ENCODE measurements around the gene BAX. TPM values are rescaled to one million over a fixed set of nuclear protein-coding genes. Genes with fewer than 3 reads are reported as not detected.
A peak's percentile ranks its signal among the peaks of the same experiment; 100 is the strongest.
"Not testable (repeated sequence)": the region's sequence is repeated elsewhere in the genome, so short reads cannot be mapped to it uniquely, and the experiment has no call there.

Gene BAX
- total and polyA plus RNA-seq, 3 experiments from 2014 or later: 79.5 to 331 (median 315) TPM

DNA sequence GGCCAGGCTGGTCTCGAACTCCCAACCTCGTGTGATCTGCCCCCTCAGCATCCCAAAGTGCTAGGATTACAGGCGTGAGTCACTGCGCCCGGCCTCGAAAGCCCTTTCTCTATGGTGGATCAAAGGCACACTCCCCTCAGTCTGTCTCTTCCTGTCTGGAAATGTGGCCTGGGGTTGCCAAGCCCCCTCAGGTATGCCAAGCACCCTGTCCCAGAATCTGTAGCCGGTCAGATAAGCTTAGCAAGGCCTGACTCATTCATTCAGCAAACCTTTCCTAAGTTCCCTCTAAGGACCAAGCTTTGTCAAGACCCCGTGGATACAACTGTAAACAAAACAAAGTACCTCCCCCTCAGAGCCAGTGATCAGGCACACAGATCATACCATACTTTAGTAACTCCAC, 40.5 kb upstream of the BAX start:
- POLR2A ChIA-PET: no interaction called here
- Histone ChIP-seq H3K27ac (ENCODE audit: low read depth, low read length) (no peak overlapping the region), H3K27me3 (ENCODE audit: insufficient read depth, low read length, poor library complexity, severe bottlenecking) (no peaks in the 10 kb centered on the region), H3K4me1 (ENCODE audit: insufficient read depth, low read length) (no peaks in the 10 kb centered on the region), H3K4me3 (ENCODE audit: low read length) (no peak overlapping the region), H3K9me3 (ENCODE audit: low read length) (no peaks in the 10 kb centered on the region), H3K36me3 (ENCODE audit: insufficient read depth, low read length) (peaks cover 45% of the 10 kb centered on the region)
- Mint-ChIP-seq H3K36me3 (peaks cover 8 to 72% (median 23%) of the 10 kb centered on the region in 3 donors), H3K27ac (peak overlapping the region in 1 of 8 donors; percentile 49), H3K4me1 (no peaks in the 10 kb centered on the region), H3K9me3 (peaks cover 0 to 2% (median 0%) of the 10 kb centered on the region in 5 donors), H3K4me3 (no peak overlapping the region), H3K27me3 (no peaks in the 10 kb centered on the region)
- DNase-seq: no peak
- CTCF ChIA-PET: interaction anchor here (1.2 kb wide), 1 partner anchor 40 kb away, joined by 3 read pairs; no protein-coding TSS in a partner anchor

DNA sequence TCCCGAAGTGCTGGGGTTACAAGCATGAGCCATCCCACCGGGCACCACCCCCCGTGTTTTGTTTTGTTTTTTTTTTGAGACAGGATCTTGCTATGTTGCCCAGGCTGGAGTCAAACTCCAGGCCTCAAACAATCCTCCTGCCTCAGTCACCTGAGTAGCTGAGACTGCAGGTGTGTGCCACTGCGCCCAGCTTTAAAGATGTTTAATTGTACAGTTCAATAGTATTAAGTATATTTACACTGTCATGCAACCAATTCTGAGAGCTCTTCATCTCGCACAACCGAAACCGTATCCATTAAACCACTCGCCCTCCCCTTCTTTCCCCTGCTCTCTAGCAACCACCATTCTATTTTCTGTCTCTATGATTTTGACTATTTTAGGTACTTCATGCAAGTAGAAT, 38.9 kb upstream of the BAX start:
- Mint-ChIP-seq H3K27me3 (no peaks in the 10 kb centered on the region), H3K36me3 (peaks cover 8 to 67% (median 23%) of the 10 kb centered on the region in 3 donors), H3K27ac (peak overlapping the region in 1 of 8 donors; percentile 13), H3K9me3 (peaks cover 0 to 2% (median 0%) of the 10 kb centered on the region in 5 donors), H3K4me1 (no peaks in the 10 kb centered on the region), H3K4me3 (no peak overlapping the region)
- Histone ChIP-seq H3K4me1 (ENCODE audit: insufficient read depth, low read length) (no peaks in the 10 kb centered on the region), H3K9me3 (ENCODE audit: low read length) (no peaks in the 10 kb centered on the region), H3K27ac (ENCODE audit: low read depth, low read length) (no peak overlapping the region), H3K27me3 (ENCODE audit: insufficient read depth, low read length, poor library complexity, severe bottlenecking) (no peaks in the 10 kb centered on the region), H3K36me3 (ENCODE audit: insufficient read depth, low read length) (peaks cover 41% of the 10 kb centered on the region), H3K4me3 (ENCODE audit: low read length) (no peak overlapping the region)
- ChIA-PET POLR2A (no interaction called here), CTCF (interaction anchor here (1.1 kb wide), 1 partner anchor 78 kb away, joined by 3 read pairs; the partner anchor contains the start of gene RUVBL2)
- DNase-seq: no peak

DNA sequence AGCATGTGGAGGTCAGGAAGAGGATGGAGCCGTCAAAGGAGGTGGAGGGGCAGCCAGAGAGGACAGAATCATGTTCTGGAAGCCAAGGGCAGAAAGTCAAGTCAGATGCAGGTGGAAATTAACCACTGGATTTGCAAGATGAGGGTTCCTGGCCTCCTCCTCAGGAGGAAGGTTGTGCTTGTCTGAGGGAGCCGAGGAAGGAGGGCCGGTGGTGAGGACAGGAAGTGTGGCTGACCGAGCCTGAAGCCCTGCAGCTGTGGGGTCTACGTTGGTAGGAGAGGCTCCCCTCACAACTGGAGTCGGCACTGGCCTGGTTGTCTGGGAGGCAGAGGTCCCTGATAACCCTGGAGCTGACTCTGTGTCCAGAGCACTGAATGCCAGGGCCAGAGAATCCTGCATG, 36.6 kb upstream of the BAX start:
- H3K27ac Mint-ChIP-seq: peak overlapping the region in 1 of 8 donors; percentile 43
- POLR2A ChIA-PET: interaction anchor here (0.7 kb wide), 1 partner anchor 18 kb away, joined by 4 read pairs; the partner anchor contains the start of gene NUCB1
- H3K4me3 Mint-ChIP-seq: no peak overlapping the region
- no peak for DNase-seq
- Histone ChIP-seq H3K36me3 (ENCODE audit: insufficient read depth, low read length) (peaks cover 22% of the 10 kb centered on the region), H3K4me1 (ENCODE audit: insufficient read depth, low read length) (no peaks in the 10 kb centered on the region), H3K27me3 (ENCODE audit: insufficient read depth, low read length, poor library complexity, severe bottlenecking) (no peaks in the 10 kb centered on the region), H3K9me3 (ENCODE audit: low read length) (no peaks in the 10 kb centered on the region), H3K4me3 (ENCODE audit: low read length) (no peak overlapping the region), H3K27ac (ENCODE audit: low read depth, low read length) (no peak overlapping the region)
- CTCF ChIA-PET: interaction anchor here (0.9 kb wide), 1 partner anchor 53 kb away, joined by 3 read pairs; no protein-coding TSS in a partner anchor
- no peaks in the 10 kb centered on the region for H3K27me3 Mint-ChIP-seq
- H3K4me1 Mint-ChIP-seq: peaks cover 0 to under 1% (median 0%) of the 10 kb centered on the region in 3 donors
- H3K9me3 Mint-ChIP-seq: no peaks in the 10 kb centered on the region
- peaks cover 8 to 63% (median 8%) of the 10 kb centered on the region in 3 donors for H3K36me3 Mint-ChIP-seq

DNA sequence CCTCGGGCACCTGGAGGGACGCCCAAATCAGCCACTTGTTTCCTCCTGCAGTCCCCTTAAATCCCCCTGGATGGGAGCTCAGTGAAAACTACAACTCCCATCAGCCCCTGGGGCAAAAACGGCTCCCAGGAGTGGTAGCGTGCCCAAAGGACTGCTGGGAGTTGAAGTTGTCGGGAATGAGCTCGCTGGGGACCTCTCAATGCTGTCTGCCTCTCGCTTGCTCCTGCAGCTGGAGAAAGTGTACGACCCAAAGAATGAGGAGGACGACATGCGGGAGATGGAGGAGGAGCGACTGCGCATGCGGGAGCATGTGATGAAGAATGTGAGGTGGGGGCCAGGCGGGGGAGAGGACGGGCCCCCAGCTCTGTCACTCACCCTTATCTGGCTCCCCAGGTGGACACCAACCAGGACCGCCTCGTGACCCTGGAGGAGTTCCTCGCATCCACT, 35.9 kb upstream of the BAX start:
- H3K4me1 ChIP-seq (ENCODE audit: insufficient read depth, low read length): no peaks in the 10 kb centered on the region
- H3K9me3 Mint-ChIP-seq: no peaks in the 10 kb centered on the region
- DNase-seq: no peak
- H3K4me1 Mint-ChIP-seq: peaks cover 0 to 2% (median 0%) of the 10 kb centered on the region in 3 donors
- peak overlapping the region in 2 of 8 donors; percentile 39 to 79 for H3K27ac Mint-ChIP-seq
- no peaks in the 10 kb centered on the region for H3K9me3 ChIP-seq (ENCODE audit: low read length)
- H3K27me3 Mint-ChIP-seq: no peaks in the 10 kb centered on the region
- no peaks in the 10 kb centered on the region for H3K27me3 ChIP-seq (ENCODE audit: insufficient read depth, low read length, poor library complexity, severe bottlenecking)
- CTCF ChIA-PET: interaction anchor here (0.7 kb wide), 1 partner anchor 64 kb away, joined by 3 read pairs; no protein-coding TSS in a partner anchor
- H3K4me3 ChIP-seq (ENCODE audit: low read length): no peak overlapping the region
- no peak overlapping the region for H3K4me3 Mint-ChIP-seq
- no peak overlapping the region for H3K27ac ChIP-seq (ENCODE audit: low read depth, low read length)
- peaks cover 15% of the 10 kb centered on the region for H3K36me3 ChIP-seq (ENCODE audit: insufficient read depth, low read length)
- H3K36me3 Mint-ChIP-seq: peaks cover 6 to 61% (median 8%) of the 10 kb centered on the region in 3 donors
- POLR2A ChIA-PET: no interaction called here

DNA sequence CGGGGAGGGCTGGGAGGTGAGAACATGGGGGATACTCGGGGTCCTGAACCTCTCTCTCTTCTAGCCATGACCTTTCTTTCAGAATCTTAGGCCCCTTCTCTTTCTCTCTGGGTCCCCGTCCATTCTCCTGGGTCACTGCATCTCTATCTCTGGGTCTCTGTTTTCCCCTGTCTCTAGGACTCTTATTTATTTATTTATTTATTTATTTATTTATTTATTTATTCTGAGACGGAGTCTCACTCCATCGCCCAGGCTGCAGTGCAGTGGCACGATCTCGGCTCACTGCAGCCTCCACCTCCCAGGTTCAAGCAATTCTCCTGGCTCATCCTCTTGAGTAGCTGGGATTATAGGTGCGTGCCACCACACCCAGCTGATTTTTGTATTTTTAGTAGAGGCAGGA, 35.4 kb upstream of the BAX start:
- H3K4me3 Mint-ChIP-seq; POLR2A ChIA-PET; H3K27ac ChIP-seq (ENCODE audit: low read depth, low read length); H3K4me1 Mint-ChIP-seq; H3K9me3 ChIP-seq (ENCODE audit: low read length); H3K4me3 ChIP-seq (ENCODE audit: low read length); DNase-seq; H3K27ac Mint-ChIP-seq; H3K9me3 Mint-ChIP-seq; H3K4me1 ChIP-seq (ENCODE audit: insufficient read depth, low read length); H3K27me3 Mint-ChIP-seq; H3K27me3 ChIP-seq (ENCODE audit: insufficient read depth, low read length, poor library complexity, severe bottlenecking): not testable (repeated sequence)
- H3K36me3 Mint-ChIP-seq: peaks cover 4 to 59% (median 7%) of the 10 kb centered on the region in 3 donors
- peaks cover 13% of the 10 kb centered on the region for H3K36me3 ChIP-seq (ENCODE audit: insufficient read depth, low read length)
- CTCF ChIA-PET: interaction anchor here (0.7 kb wide), 1 partner anchor 64 kb away, joined by 3 read pairs; no protein-coding TSS in a partner anchor

DNA sequence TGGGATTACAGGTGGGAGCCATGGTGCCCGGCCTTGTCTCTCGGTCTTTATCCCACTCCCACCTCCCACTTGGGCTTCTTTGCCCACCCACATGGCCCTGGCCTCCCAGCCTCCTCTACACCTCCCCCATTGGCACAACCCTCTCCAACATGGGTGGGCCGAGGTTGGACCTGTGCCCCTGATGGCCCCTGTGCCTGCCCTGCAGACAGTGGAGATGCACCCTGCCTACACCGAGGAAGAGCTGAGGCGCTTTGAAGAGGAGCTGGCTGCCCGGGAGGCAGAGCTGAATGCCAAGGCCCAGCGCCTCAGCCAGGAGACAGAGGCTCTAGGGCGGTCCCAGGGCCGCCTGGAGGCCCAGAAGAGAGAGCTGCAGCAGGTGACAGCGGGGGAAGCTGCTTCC, 33.7 kb upstream of the BAX start:
- no peaks in the 10 kb centered on the region for H3K27me3 Mint-ChIP-seq
- no peak overlapping the region for H3K4me3 Mint-ChIP-seq
- no peak for DNase-seq
- Histone ChIP-seq H3K27ac (ENCODE audit: low read depth, low read length) (no peak overlapping the region), H3K36me3 (ENCODE audit: insufficient read depth, low read length) (peaks cover 9% of the 10 kb centered on the region), H3K9me3 (ENCODE audit: low read length) (no peaks in the 10 kb centered on the region), H3K4me1 (ENCODE audit: insufficient read depth, low read length) (no peaks in the 10 kb centered on the region), H3K4me3 (ENCODE audit: low read length) (no peak overlapping the region), H3K27me3 (ENCODE audit: insufficient read depth, low read length, poor library complexity, severe bottlenecking) (no peaks in the 10 kb centered on the region)
- peaks cover 0 to 4% (median 0%) of the 10 kb centered on the region in 3 donors for H3K4me1 Mint-ChIP-seq
- ChIA-PET POLR2A (no interaction called here), CTCF (no interaction called here)
- H3K27ac Mint-ChIP-seq: no peak overlapping the region
- peaks cover under 1 to 48% (median 2%) of the 10 kb centered on the region in 3 donors for H3K36me3 Mint-ChIP-seq
- no peaks in the 10 kb centered on the region for H3K9me3 Mint-ChIP-seq

DNA sequence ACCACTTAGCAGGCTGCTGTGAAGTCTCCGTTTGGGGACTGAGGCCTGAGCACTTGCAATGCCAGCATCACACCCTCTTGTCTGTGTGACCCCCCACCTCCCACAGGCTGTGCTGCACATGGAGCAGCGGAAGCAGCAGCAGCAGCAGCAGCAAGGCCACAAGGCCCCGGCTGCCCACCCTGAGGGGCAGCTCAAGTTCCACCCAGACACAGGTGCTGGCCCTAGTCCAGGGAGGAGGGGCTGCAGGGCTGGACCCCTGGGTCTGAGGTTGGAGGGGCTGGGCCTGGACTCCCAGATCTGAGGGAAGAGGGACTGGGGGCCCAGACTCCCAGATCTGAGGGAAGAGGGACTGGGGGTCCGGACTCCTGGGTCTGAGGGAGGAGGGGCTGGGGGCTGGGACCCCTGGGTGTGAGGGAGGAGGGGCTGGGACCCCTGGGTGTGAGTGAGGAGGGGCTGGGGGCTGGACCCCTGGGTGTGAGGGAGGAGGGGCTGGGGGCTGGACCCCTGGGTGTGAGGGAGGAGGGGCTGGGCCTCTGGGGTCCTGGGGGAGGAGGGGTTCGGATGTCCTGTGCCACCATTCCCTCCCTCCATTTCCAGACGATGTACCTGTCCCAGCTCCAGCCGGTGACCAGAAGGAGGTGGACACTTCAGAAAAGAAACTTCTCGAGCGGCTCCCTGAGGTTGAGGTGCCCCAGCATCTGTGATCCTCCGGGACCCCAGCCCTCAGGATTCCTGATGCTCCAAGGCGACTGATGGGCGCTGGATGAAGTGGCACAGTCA, 32.8 kb upstream of the BAX start:
- ChIA-PET POLR2A (no interaction called here), CTCF (no interaction called here)
- Mint-ChIP-seq H3K4me1 (peaks cover 0 to 4% (median 0%) of the 10 kb centered on the region in 3 donors), H3K36me3 (peaks cover 0 to 42% (median 0%) of the 10 kb centered on the region in 3 donors), H3K4me3 (no peak overlapping the region), H3K9me3 (no peaks in the 10 kb centered on the region), H3K27ac (peak overlapping the region in 1 of 8 donors; percentile 32), H3K27me3 (no peaks in the 10 kb centered on the region)
- no peaks in the 10 kb centered on the region for H3K4me1 ChIP-seq (ENCODE audit: insufficient read depth, low read length)
- H3K36me3 ChIP-seq (ENCODE audit: insufficient read depth, low read length): peaks cover 9% of the 10 kb centered on the region
- no peak overlapping the region for H3K27ac ChIP-seq (ENCODE audit: low read depth, low read length)
- H3K27me3 ChIP-seq (ENCODE audit: insufficient read depth, low read length, poor library complexity, severe bottlenecking): no peaks in the 10 kb centered on the region
- no peaks in the 10 kb centered on the region for H3K9me3 ChIP-seq (ENCODE audit: low read length)
- H3K4me3 ChIP-seq (ENCODE audit: low read length): no peak overlapping the region
- DNase-seq: no peak
